Stimulated activated naive CD4-positive, alpha-beta T cell (primary cell): ENCODE measurements around the gene WDR70.
"Not testable (repeated sequence)": the region's sequence is repeated elsewhere in the genome, so short reads cannot be mapped to it uniquely, and the experiment has no call there.

Source experiments
- DNase-seq, 6 experiments: peaks; one replicate each; lab custom pipeline; 2025; lab: John Stamatoyannopoulos, UW

Gene WDR70

GRCh38 chr5:37685816-37686215, 306.7 kb downstream of the WDR70 start:
- DNase-seq, result no peak

DNA sequence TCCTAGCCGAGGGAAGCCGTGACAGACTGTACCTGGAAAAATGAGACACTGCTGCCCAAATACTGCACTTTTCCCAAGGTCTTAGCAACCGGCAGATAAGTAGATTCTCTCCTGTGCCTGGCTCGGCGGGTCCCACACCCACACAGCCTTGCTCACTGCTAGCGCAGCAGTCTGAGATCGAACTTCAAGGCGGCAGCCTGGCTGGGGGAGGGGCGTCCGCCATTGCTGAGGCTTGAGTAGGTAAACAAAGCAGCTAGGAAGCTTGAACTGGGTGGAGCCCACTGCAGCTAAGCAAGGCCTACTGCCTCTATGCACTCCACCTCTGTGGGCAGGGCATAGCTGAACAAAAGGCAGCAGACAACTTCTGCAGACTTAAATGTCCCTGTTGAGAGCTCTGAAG, 309.8 kb downstream of the WDR70 start:
- not testable (repeated sequence) for DNase-seq

GRCh38 chr5:37694333-37694732, 315.2 kb downstream of the WDR70 start:
- not testable (repeated sequence) for DNase-seq

GRCh38 chr5:37694867-37695266, 315.7 kb downstream of the WDR70 start:
- no peak for DNase-seq

GRCh38 chr5:37695647-37696046, 316.5 kb downstream of the WDR70 start:
- no peak for DNase-seq

- no peak for DNase-seq
Measured at GRCh38 chr5:37696190-37697021, 317.3 kb downstream of the WDR70 start.

DNA sequence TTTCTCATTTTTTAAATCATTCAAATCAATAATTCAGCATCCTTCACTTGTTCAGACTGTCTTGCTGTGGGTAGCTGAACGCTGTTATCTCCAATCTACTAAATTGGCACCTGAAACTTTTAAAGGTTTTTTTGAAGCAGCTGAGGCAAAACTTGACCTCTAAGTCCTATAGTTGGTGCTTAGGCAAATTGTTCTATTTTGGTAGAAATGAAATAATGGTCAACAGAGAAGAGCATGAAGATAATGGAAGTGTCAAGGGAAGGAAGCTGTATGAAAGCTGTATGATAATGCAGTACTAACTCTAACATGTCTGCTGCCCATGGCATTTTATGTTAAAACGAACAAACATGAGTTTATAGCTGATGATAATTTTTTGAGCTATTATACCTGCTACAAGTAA, 322.8 kb downstream of the WDR70 start:
- no peak for DNase-seq

DNA sequence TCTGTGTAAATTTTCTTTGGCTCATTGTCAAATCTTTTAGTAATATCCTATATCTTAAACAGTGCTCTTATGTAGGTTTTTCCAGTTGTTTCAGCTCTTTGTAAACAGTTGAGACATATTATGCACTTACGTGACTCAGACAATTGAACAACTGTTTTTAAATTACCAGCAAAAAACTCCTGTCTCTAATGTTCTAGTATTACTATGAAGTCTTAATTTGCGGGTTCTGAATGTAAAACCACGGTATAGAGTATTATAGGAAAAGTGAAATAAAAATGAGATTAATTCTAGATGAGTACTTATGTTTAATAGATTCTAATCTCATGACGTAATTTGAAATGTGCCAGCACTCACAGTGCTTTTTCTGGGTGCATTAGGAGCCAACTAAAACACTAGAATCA, 324.7 kb downstream of the WDR70 start:
- DNase-seq, result no peak

- DNase-seq, result no peak
Measured at GRCh38 chr5:37704406-37704805, 325.3 kb downstream of the WDR70 start.

GRCh38 chr5:37709020-37709419, 329.9 kb downstream of the WDR70 start:
- DNase-seq, result no peak

DNA sequence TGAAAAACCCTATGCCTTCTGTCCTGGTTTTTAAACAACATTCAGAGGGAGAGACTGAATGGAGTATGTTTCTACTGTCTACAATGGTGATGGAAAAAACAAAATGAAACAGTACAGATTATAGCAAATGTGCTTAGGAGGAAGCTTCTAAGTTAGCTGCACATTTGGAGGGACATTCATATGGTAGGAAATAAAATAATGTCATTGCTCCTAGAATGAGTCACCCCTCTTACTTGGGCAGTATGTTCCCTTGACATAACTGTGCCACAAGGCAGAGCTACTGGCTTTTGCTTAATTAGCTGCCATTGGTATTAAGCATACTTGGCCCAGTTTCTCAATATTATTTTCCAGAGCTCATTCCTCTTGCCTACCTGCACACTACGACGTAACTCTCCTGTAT, 331.8 kb downstream of the WDR70 start:
- DNase-seq, result no peak

- no peak for DNase-seq
Measured at GRCh38 chr5:37712750-37713149, 333.6 kb downstream of the WDR70 start.

- DNase-seq, result no peak
Measured at GRCh38 chr5:37714756-37715155, 335.6 kb downstream of the WDR70 start.

DNA sequence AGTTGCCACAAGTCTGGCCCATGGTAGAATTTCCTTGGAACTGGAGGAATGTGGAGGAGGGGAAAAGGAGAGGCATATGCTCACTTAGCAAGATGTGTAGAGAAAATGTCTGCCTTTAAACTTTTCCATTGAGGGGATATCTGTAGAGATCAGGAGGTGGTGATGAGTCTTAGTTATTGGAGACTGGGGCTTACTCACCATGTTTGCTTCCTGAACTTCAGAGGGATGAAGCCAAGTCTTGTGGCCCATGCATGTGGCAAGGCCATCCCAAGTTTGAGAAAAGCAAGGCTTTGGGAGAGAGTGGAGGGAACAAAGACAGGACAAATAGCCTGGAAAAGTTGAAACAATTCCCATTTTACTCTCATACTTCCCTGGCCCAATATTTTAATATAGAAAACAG, 336.2 kb downstream of the WDR70 start:
- DNase-seq, result no peak

DNA sequence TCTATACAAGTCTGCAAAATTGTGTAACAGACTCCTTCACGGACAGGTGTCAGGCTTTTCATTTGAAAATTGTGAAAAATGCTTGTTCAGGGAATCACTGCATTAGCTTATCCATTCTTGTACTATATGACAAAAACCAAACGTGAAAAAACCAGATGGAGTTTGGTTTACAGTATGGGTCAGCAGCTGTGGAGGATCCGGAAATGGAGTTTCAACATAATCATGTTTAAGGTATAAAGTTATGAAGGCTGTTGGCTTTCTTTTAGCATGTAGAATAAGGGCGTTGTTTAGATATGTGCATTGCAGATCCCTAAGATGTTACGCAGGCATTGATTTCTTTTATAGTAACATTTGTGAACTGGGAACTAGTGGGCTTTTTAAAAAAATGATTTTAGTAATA, 336.9 kb downstream of the WDR70 start:
- no peak for DNase-seq

GRCh38 chr5:37716405-37716804, 337.3 kb downstream of the WDR70 start:
- DNase-seq, result no peak

DNA sequence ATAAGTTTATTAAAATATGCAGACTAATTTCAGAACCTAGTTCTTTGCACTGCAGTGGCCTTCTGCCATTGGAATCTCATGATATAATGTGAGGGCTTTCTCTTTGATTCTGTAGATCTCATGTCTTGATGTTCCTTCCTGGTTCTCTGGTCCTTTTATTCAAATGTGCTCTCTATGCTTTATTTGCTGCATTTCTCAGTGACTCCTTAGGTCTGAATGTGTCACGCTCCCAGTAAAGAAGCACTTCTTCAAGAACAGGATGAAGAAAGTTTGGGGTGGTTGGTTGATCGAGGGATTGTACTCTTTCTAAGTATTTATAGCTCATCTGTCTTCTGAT, 338.1 kb downstream of the WDR70 start:
- no peak for DNase-seq

DNA sequence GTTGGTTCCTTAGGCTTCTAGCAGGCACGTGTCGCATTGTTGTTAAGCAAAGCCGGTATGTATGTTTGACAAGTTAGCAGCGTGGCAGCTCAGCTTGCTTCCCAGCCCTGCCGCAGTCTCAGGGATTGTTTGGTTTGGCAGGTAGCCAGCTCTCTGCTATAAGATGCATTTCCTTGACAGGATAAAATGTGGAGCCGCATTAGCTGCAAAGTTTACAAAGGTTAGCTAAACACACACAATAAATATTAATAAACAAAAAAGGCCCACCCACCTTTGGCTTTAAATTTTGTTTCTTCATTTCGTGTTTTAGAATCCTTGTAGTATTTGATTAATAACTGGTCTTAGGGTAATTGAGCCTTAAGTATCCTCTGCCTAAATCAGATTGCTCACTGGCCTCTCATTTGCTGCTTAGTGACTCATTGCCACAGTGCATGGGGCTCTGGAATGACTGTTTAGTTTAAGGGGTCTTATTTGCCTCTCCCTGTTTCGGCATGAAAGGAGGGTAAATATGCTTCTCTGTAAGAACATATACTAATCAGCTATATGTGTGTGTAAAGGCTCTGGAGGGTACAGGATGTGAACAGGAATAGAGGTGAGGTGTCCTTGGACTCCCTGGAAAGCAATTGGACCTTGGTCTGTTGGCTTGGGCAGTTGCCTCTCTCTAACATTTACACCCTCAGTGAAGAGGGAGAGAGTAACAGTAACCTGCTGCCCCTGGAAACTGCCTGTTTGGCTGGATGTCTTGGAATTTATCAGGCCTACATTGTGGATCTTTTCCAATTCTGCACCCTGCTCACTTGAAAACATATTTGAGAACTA, 338.7 kb downstream of the WDR70 start:
- DNase-seq, result no peak

- no peak for DNase-seq
Measured at GRCh38 chr5:37720550-37720952, 341.4 kb downstream of the WDR70 start.

DNA sequence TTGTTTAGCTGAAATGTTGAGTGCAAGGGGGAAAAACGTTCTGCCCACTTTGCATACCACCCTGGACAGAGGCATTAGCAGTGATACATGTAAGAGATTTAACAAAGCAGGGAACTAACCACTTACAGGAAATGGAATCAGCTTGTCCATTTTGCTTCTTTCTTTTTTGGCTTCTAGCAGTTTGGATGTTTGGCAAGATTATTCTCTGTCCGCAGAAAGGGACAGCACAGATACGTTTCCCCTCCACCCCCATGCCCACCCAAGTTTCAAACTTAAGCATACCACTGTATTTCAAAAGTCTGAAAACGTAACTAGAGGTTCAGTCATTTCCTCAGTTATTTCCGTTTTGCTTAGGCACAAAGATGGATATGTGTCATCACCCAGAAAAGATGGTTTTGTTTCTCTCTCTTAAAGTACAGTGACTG, 342.3 kb downstream of the WDR70 start:
- no peak for DNase-seq

GRCh38 chr5:37722236-37723161, 343.4 kb downstream of the WDR70 start:
- DNase-seq, result no peak
